LNCAP (cell line): ENCODE data around the gene SLC24A3.

Experiments
- TF ChIP-seq, protein P1 (sequence below): fragments of 450-650 bp; IDR thresholded peaks from 2 replicates; pipeline ENCODE4 v1.5.1; 2017; ENCODE audit warnings: mild to moderate bottlenecking

Gene SLC24A3

GRCh38 chr20:19621072-19621471 lies 408.6 kb downstream of the SLC24A3 start:
- TF ChIP-seq, protein P1, sequence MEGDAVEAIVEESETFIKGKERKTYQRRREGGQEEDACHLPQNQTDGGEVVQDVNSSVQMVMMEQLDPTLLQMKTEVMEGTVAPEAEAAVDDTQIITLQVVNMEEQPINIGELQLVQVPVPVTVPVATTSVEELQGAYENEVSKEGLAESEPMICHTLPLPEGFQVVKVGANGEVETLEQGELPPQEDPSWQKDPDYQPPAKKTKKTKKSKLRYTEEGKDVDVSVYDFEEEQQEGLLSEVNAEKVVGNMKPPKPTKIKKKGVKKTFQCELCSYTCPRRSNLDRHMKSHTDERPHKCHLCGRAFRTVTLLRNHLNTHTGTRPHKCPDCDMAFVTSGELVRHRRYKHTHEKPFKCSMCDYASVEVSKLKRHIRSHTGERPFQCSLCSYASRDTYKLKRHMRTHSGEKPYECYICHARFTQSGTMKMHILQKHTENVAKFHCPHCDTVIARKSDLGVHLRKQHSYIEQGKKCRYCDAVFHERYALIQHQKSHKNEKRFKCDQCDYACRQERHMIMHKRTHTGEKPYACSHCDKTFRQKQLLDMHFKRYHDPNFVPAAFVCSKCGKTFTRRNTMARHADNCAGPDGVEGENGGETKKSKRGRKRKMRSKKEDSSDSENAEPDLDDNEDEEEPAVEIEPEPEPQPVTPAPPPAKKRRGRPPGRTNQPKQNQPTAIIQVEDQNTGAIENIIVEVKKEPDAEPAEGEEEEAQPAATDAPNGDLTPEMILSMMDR = no peak

GRCh38 chr20:19624221-19624965 lies 412.0 kb downstream of the SLC24A3 start:
- TF ChIP-seq, protein P1 = no peak

- TF ChIP-seq, protein P1 = no peak
These were observed 413.0 kb downstream of the SLC24A3 start for GRCh38 chr20:19625426-19625825.

DNA sequence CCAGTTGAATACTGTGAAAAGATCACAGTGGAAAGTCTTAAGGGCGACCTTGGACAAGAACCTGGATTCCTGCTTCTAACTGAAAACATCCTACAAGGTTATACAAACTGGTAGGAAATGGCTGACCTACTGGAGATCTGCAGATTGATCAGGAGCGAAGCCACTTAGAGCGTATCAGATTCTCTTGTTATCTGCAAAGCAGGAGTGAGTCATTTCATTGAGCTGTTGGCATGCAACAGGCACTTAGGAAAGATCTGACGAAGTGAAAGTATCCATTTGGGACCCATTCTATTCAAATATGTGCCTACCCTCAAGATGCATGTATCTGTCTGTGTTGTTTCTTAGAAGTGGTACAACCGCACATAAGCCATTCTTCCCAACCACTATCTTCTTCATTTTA lies 414.5 kb downstream of the SLC24A3 start:
- TF ChIP-seq, protein P1 = no peak

DNA sequence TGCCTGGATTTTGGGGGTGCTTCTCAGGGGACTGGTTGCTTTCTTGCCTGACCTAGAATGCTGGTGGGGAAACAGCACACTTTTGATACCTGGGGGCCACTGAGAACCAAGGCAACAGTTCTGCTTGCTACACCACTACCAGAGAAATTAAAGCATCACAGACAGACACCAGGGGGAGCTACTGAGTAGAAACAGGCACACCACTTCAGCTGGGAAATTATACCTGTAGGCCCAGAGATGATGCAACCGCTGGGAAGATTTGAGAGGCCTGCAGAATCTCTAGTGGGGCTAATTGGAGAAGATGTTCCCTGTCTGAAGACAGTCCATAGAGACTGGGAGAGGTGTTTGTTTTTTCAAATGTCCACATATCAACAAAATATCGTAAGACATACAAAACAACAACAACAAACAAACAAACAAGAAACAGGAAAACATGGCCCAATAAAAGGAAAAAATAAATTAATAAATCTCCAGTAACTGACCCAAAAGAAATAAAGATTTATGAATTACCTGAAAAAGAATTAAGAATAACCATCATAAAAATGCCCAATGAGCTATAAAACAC lies 416.2 kb downstream of the SLC24A3 start:
- TF ChIP-seq, protein P1 = peak; percentile 81

DNA sequence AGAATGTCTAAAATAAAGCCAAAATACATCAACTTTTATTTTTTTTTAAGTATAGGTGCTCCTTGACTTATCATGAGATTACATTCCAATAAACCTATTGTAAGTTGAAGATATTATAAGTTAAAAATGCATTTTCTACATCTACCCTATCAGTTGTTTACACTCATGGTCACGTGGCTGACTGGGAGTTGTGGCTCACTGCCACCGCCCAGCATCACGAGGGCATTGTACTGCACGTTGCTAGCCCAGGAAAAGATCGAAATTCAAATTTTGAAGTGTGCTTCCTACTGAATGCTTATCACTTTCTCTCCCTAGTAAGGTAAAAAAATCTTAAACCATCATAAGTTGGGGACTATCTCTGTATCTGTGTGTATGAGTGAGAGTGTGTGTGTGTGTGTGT lies 419.0 kb downstream of the SLC24A3 start:
- TF ChIP-seq, protein P1 = no peak

- TF ChIP-seq, protein P1 = no peak
These were observed 421.5 kb downstream of the SLC24A3 start for GRCh38 chr20:19633985-19634384.
